Peyer's patch (tissue), 4 donors: ENCODE results near the gene INTS6. TPM values are rescaled to one million over a fixed set of nuclear protein-coding genes. Genes with fewer than 3 reads are reported as not detected.

Experiments used
- DNase-seq, 3 donors: peaks; one replicate each; pipeline ENCODE4 v3.0.0-alpha.2; 2017 to 2019
- H3K27ac ChIP-seq, 4 donors: fragments of 200-600 bp; sonication (generic); one replicate each; pipeline ENCODE4 v1.5.1; 2016 to 2019
- H3K27me3 ChIP-seq, 2 donors: fragments of 200-600 bp; sonication (generic); one replicate each; pipeline ENCODE4 v1.5.1; 2019
- H3K36me3 ChIP-seq, 3 donors: fragments of 200-600 bp; sonication (generic); one replicate each; pipeline ENCODE4 v1.5.1; 2016 to 2019
- H3K4me1 ChIP-seq, 4 donors: fragments of 200-600 bp; sonication (generic); one replicate each; pipeline ENCODE4 v1.5.1; 2016 to 2019
- H3K4me3 ChIP-seq, 4 donors: fragments of 200-600 bp; sonication (generic); 1 replicate in 3 of 4; 2 replicates in 1 of 4; pipeline ENCODE4 v1.5.1; 2016 to 2019; ENCODE audit warnings: mild to moderate bottlenecking in 1 of 4
- H3K9me3 ChIP-seq, 4 donors: fragments of 200-600 bp; sonication (generic); one replicate each; pipeline ENCODE4 v1.5.1; 2016 to 2019; ENCODE audit warnings: mild to moderate bottlenecking in 1 of 4
- CTCF ChIP-seq, 6 experiments: fragments of 450-650 bp in 4 of 6; fragments of 200-600 bp in 2 of 6; sonication (generic) in 1 of 6; IDR thresholded peaks; one replicate each; pipeline ENCODE4 v1.5.1; 2017 to 2019; ENCODE audit warnings: antibody characterized with exemption in 6 of 6, mild to moderate bottlenecking in 3 of 6, moderate library complexity in 1 of 6
- POLR2A ChIP-seq, 2 donors: fragments of 450-650 bp; IDR thresholded peaks; one replicate each; pipeline ENCODE4 v1.5.1; 2017; ENCODE audit warnings: antibody characterized with exemption in 2 of 2, mild to moderate bottlenecking in 2 of 2, moderate library complexity in 2 of 2
- total RNA-seq, 4 donors: library from RNA; depleted of rRNA; stranded (reverse); fragments of >200 nt; gene quantifications; one replicate each; pipeline ENCODE4 v1.1.0, GENCODE V29; 2016

The INTS6 gene
- total RNA-seq, result 10 to 100 TPM; 28.9 to 46.4 (median 33.5) TPM

- Histone ChIP-seq H3K27ac (peak within 1 kb of the TSS; percentile 99 to 100 (median 100)), H3K9me3 (no peaks in the 10 kb centered on the region), H3K4me3 (peak within 1 kb of the TSS; percentile 86 to 99 (median 92)), H3K36me3 (peaks cover 0 to 23% (median 0%) of the 10 kb centered on the region in 3 donors), H3K27me3 (no peaks in the 10 kb centered on the region), H3K4me1 (peaks cover 0 to 21% (median 9%) of the 10 kb centered on the region in 4 donors)
- peak; percentile 98 to 100 (median 99) for DNase-seq
- peak; percentile 100 for TF ChIP-seq POLR2A (IDR thresholded peaks at IDR 0.05)
- no peak for TF ChIP-seq CTCF (IDR thresholded peaks at IDR 0.05)
Measured at GRCh38 chr13:51452361-51453206, at the start of gene INTS6. TSS of gene INTS6 (minus strand) at chr13:51453036. CDS start at chr13:51452525, 511 bp downstream.

GRCh38 chr13:51502153-51502651 is 49.4 kb upstream of the INTS6 start:
- Histone ChIP-seq H3K9me3 (no peaks in the 10 kb centered on the region), H3K27me3 (no peaks in the 10 kb centered on the region), H3K36me3 (no peaks in the 10 kb centered on the region), H3K27ac (no peak overlapping the region), H3K4me1 (no peaks in the 10 kb centered on the region), H3K4me3 (no peak overlapping the region)
- TF ChIP-seq POLR2A (IDR thresholded peaks at IDR 0.05), result no peak
- no peak for TF ChIP-seq CTCF (IDR thresholded peaks at IDR 0.05)
- DNase-seq, result no peak

GRCh38 chr13:51501592-51502152 is 48.8 kb upstream of the INTS6 start:
- Histone ChIP-seq H3K4me1 (no peaks in the 10 kb centered on the region), H3K27ac (no peak overlapping the region), H3K27me3 (no peaks in the 10 kb centered on the region), H3K36me3 (no peaks in the 10 kb centered on the region), H3K9me3 (no peaks in the 10 kb centered on the region), H3K4me3 (no peak overlapping the region)
- no peak for DNase-seq
- TF ChIP-seq CTCF (IDR thresholded peaks at IDR 0.05) (no peak), POLR2A (IDR thresholded peaks at IDR 0.05) (no peak)

- Histone ChIP-seq H3K4me3 (no peak overlapping the region), H3K4me1 (no peaks in the 10 kb centered on the region), H3K9me3 (no peaks in the 10 kb centered on the region), H3K36me3 (no peaks in the 10 kb centered on the region), H3K27me3 (no peaks in the 10 kb centered on the region), H3K27ac (no peak overlapping the region)
- DNase-seq, result no peak
- TF ChIP-seq POLR2A (IDR thresholded peaks at IDR 0.05) (no peak), CTCF (IDR thresholded peaks at IDR 0.05) (no peak)
Measured at GRCh38 chr13:51501096-51501495, 48.3 kb upstream of the INTS6 start.

GRCh38 chr13:51500687-51501086 is 47.9 kb upstream of the INTS6 start:
- H3K4me3 ChIP-seq, result no peak overlapping the region
- H3K36me3 ChIP-seq, result no peaks in the 10 kb centered on the region
- no peaks in the 10 kb centered on the region for H3K4me1 ChIP-seq
- no peak for DNase-seq
- H3K9me3 ChIP-seq, result no peaks in the 10 kb centered on the region
- no peaks in the 10 kb centered on the region for H3K27me3 ChIP-seq
- H3K27ac ChIP-seq, result no peak overlapping the region
- TF ChIP-seq POLR2A (IDR thresholded peaks at IDR 0.05) (no peak), CTCF (IDR thresholded peaks at IDR 0.05) (no peak)
